ENCODE data around the gene TRAPPC3L. TPM values are rescaled to one million over a fixed set of nuclear protein-coding genes. Genes with fewer than 3 reads are reported as not detected.

The TRAPPC3L gene
- total RNA-seq, 1 donor = under 0.01 TPM

- H3K4me1 ChIP-seq (ENCODE audit: insufficient read depth, low read length) = peaks cover 10% of the 10 kb centered on the region
- H3K27ac ChIP-seq (ENCODE audit: low read depth, low read length) = peak overlapping the region; percentile 96
- H3K36me3 ChIP-seq (ENCODE audit: insufficient read depth, low read length) = peaks cover 12% of the 10 kb centered on the region
- H3K27me3 ChIP-seq (ENCODE audit: insufficient read depth, low read length) = no peaks in the 10 kb centered on the region
- peak overlapping the region; percentile 79 for H3K4me3 ChIP-seq (ENCODE audit: insufficient read depth, low read length)
- no peak overlapping the region for H2AFZ ChIP-seq (ENCODE audit: low read length)
- peaks cover 35% of the 10 kb centered on the region for H3K79me2 ChIP-seq (ENCODE audit: insufficient read depth, low read length)
- peak overlapping the region; percentile 94 for H3K4me2 ChIP-seq (ENCODE audit: insufficient read depth, low read length)
- no peak for TF ChIP-seq CTCF (IDR thresholded peaks at IDR 0.05; ENCODE audit: extremely low read depth, low read depth, low read length)
- H4K20me1 ChIP-seq (ENCODE audit: insufficient read depth, low read length) = no peaks in the 10 kb centered on the region
- no peak for DNase-seq (ENCODE audit: insufficient read length, low spot score, missing footprints)
- H3K9me3 ChIP-seq (ENCODE audit: low read depth, low read length) = no peaks in the 10 kb centered on the region
These were observed 32.1 kb downstream of the TRAPPC3L start for GRCh38 chr6:116513224-116513875.

DNA sequence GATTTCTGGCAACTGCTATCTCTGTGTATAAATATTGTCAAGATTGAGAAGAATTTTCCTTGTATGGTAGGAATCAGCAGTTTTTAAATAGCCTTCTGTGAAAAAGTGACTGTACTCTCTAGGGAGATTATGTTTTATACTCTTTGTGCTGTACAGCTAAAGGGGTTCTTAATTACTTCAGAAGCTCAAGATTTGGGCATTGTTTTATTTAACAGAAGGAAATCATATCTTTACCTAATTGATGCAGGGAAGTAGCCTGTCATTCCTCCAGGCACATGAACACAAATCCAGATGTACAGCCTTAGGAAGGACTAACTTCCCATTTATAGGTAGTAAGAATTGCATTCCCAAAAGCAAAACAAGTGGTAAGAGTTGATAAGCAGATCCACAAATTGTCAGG lies 32.8 kb downstream of the TRAPPC3L start:
- Histone ChIP-seq H3K27ac (ENCODE audit: low read depth, low read length) (peak overlapping the region; percentile 96), H3K36me3 (ENCODE audit: insufficient read depth, low read length) (peaks cover 12% of the 10 kb centered on the region), H3K4me1 (ENCODE audit: insufficient read depth, low read length) (peaks cover 10% of the 10 kb centered on the region), H3K4me3 (ENCODE audit: insufficient read depth, low read length) (peak overlapping the region; percentile 79), H4K20me1 (ENCODE audit: insufficient read depth, low read length) (no peaks in the 10 kb centered on the region), H3K27me3 (ENCODE audit: insufficient read depth, low read length) (no peaks in the 10 kb centered on the region), H2AFZ (ENCODE audit: low read length) (no peak overlapping the region), H3K9me3 (ENCODE audit: low read depth, low read length) (no peaks in the 10 kb centered on the region), H3K79me2 (ENCODE audit: insufficient read depth, low read length) (peaks cover 35% of the 10 kb centered on the region), H3K4me2 (ENCODE audit: insufficient read depth, low read length) (peak overlapping the region; percentile 94)
- DNase-seq (ENCODE audit: insufficient read length, low spot score, missing footprints) = no peak
- no peak for TF ChIP-seq CTCF (IDR thresholded peaks at IDR 0.05; ENCODE audit: extremely low read depth, low read depth, low read length)

GRCh38 chr6:116512111-116512559 lies 33.3 kb downstream of the TRAPPC3L start:
- Histone ChIP-seq H3K27me3 (ENCODE audit: insufficient read depth, low read length) (no peaks in the 10 kb centered on the region), H4K20me1 (ENCODE audit: insufficient read depth, low read length) (no peaks in the 10 kb centered on the region), H3K4me1 (ENCODE audit: insufficient read depth, low read length) (peaks cover 16% of the 10 kb centered on the region), H3K9me3 (ENCODE audit: low read depth, low read length) (no peaks in the 10 kb centered on the region), H3K36me3 (ENCODE audit: insufficient read depth, low read length) (peaks cover 11% of the 10 kb centered on the region), H3K4me2 (ENCODE audit: insufficient read depth, low read length) (peak overlapping the region; percentile 94), H3K79me2 (ENCODE audit: insufficient read depth, low read length) (peaks cover 35% of the 10 kb centered on the region), H2AFZ (ENCODE audit: low read length) (peak overlapping the region; percentile 91), H3K27ac (ENCODE audit: low read depth, low read length) (peak overlapping the region; percentile 96), H3K4me3 (ENCODE audit: insufficient read depth, low read length) (peak overlapping the region; percentile 79)
- peak; percentile 53 for DNase-seq (ENCODE audit: insufficient read length, low spot score, missing footprints)
- TF ChIP-seq CTCF (IDR thresholded peaks at IDR 0.05; ENCODE audit: extremely low read depth, low read depth, low read length) = no peak

- H3K4me1 ChIP-seq (ENCODE audit: insufficient read depth, low read length) = peaks cover 18% of the 10 kb centered on the region
- H3K36me3 ChIP-seq (ENCODE audit: insufficient read depth, low read length) = peaks cover 7% of the 10 kb centered on the region
- no peaks in the 10 kb centered on the region for H3K9me3 ChIP-seq (ENCODE audit: low read depth, low read length)
- peak within 1 kb of the TSS; percentile 91 for H2AFZ ChIP-seq (ENCODE audit: low read length)
- DNase-seq (ENCODE audit: insufficient read length, low spot score, missing footprints) = peak; percentile 41
- TF ChIP-seq CTCF (IDR thresholded peaks at IDR 0.05; ENCODE audit: extremely low read depth, low read depth, low read length) = peak; percentile 86
- H3K79me2 ChIP-seq (ENCODE audit: insufficient read depth, low read length) = peaks cover 35% of the 10 kb centered on the region
- H3K27me3 ChIP-seq (ENCODE audit: insufficient read depth, low read length) = no peaks in the 10 kb centered on the region
- H3K4me2 ChIP-seq (ENCODE audit: insufficient read depth, low read length) = peak within 1 kb of the TSS; percentile 94
- peak within 1 kb of the TSS; percentile 79 for H3K4me3 ChIP-seq (ENCODE audit: insufficient read depth, low read length)
- H4K20me1 ChIP-seq (ENCODE audit: insufficient read depth, low read length) = no peaks in the 10 kb centered on the region
- H3K27ac ChIP-seq (ENCODE audit: low read depth, low read length) = peak within 1 kb of the TSS; percentile 96
These were observed 33.9 kb downstream of the TRAPPC3L start, which contains the start of gene CALHM5 for GRCh38 chr6:116511424-116512110. Gene CALHM5, plus strand, starts transcription at chr6:116511639. Its CDS starts 58 bp downstream, at chr6:116511697.
